Neuronal stem cell (in vitro differentiated cells): Measurements from ENCODE around the gene SH2D6.
A peak's percentile ranks its signal among the peaks of the same experiment; 100 is the strongest.
"Not testable (repeated sequence)": the region's sequence is repeated elsewhere in the genome, so short reads cannot be mapped to it uniquely, and the experiment has no call there.

Source experiments
- DNase-seq: peaks from one replicate; pipeline ENCODE4 v3.0.0-alpha.2; 2013; ENCODE audit warnings: low spot score
- H2AFZ ChIP-seq: one replicate; pipeline ENCODE4 v1.6.1; 2013; ENCODE audit warnings: mild to moderate bottlenecking, low read length, inconsistent platforms
- H2AK5ac ChIP-seq: 2 replicates; pipeline ENCODE4 v1.6.1; 2013; ENCODE audit warnings: low read depth, mild to moderate bottlenecking, inconsistent platforms, low read length, moderate library complexity, mixed read lengths
- H2BK120ac ChIP-seq: 2 replicates; pipeline ENCODE4 v1.6.1; 2013; ENCODE audit warnings: low read depth, mild to moderate bottlenecking, inconsistent platforms, low read length, moderate library complexity, mixed read lengths
- H2BK12ac ChIP-seq: one replicate; pipeline ENCODE4 v1.6.1; 2013; ENCODE audit warnings: low read length, inconsistent platforms
- H2BK15ac ChIP-seq: 2 replicates; pipeline ENCODE4 v1.6.1; 2013; ENCODE audit warnings: mild to moderate bottlenecking, low read length, inconsistent platforms, mixed read lengths
- H2BK5ac ChIP-seq: one replicate; pipeline ENCODE4 v1.6.1; 2013; ENCODE audit warnings: inconsistent platforms, mild to moderate bottlenecking, low read length, moderate library complexity
- H3K14ac ChIP-seq: one replicate; pipeline ENCODE4 v1.6.1; 2013; ENCODE audit warnings: low read length, inconsistent platforms
- H3K18ac ChIP-seq: 2 replicates; pipeline ENCODE4 v1.6.1; 2013; ENCODE audit warnings: low read length, inconsistent platforms
- H3K23ac ChIP-seq: 2 replicates; pipeline ENCODE4 v1.6.1; 2013; ENCODE audit warnings: low read depth, mild to moderate bottlenecking, mixed read lengths, low read length, inconsistent platforms; ENCODE audit not compliant: poor library complexity
- H3K27ac ChIP-seq: replicated peaks from 3 replicates; pipeline ENCODE4 v1.5.1; 2013; ENCODE audit warnings: low read length, inconsistent platforms
- H3K27me3 ChIP-seq, 3 experiments: 2 replicates each; pipeline ENCODE4 v1.6.1; 2013; ENCODE audit warnings: low read length in 3 of 3, mild to moderate bottlenecking in 2 of 3, inconsistent platforms in 1 of 3, low read depth in 1 of 3, mixed read lengths in 1 of 3, moderate library complexity in 1 of 3; ENCODE audit not compliant: control insufficient read depth in 3 of 3, insufficient read depth in 3 of 3
- H3K36me3 ChIP-seq, 2 donors: replicated peaks in 1 of 2; 2 replicates each; pipeline ENCODE4 v1.6.1; 2013; ENCODE audit warnings: low read length in 2 of 2; ENCODE audit not compliant: control insufficient read depth in 2 of 2, insufficient read depth in 2 of 2
- H3K4ac ChIP-seq: 2 replicates; pipeline ENCODE4 v1.6.1; 2013; ENCODE audit warnings: inconsistent platforms, mild to moderate bottlenecking, low read length, moderate library complexity
- H3K4me1 ChIP-seq, 2 donors: 1 replicate in 1 of 2; 2 replicates in 1 of 2; pipeline ENCODE4 v1.6.1; 2013; ENCODE audit warnings: low read length in 2 of 2, low read depth in 1 of 2; ENCODE audit not compliant: control insufficient read depth in 2 of 2, insufficient read depth in 1 of 2
- H3K4me2 ChIP-seq: one replicate; pipeline ENCODE4 v1.6.1; 2013; ENCODE audit warnings: mild to moderate bottlenecking, low read length, inconsistent platforms; ENCODE audit not compliant: insufficient read depth, poor library complexity, severe bottlenecking
- H3K4me3 ChIP-seq, 2 donors: 2 replicates each; pipeline ENCODE4 v1.5.1; 2013; ENCODE audit warnings: low read length in 2 of 2, mild to moderate bottlenecking in 2 of 2, inconsistent platforms in 1 of 2, moderate library complexity in 1 of 2
- H3K79me1 ChIP-seq: one replicate; pipeline ENCODE4 v1.6.1; 2013; ENCODE audit warnings: low read depth, mild to moderate bottlenecking, inconsistent platforms, low read length, moderate library complexity
- H3K9ac ChIP-seq: one replicate; pipeline ENCODE4 v1.6.1; 2013; ENCODE audit warnings: mild to moderate bottlenecking, low read depth, low read length, inconsistent platforms; ENCODE audit not compliant: poor library complexity
- H3K9me3 ChIP-seq, 2 donors: replicated peaks in 1 of 2; 2 replicates each; pipeline versions ENCODE3 to v1.6.1; 2013; ENCODE audit warnings: low read length in 2 of 2, mild to moderate bottlenecking in 2 of 2, inconsistent platforms in 1 of 2, low read depth in 1 of 2, mixed read lengths in 1 of 2, moderate library complexity in 1 of 2; ENCODE audit not compliant: control insufficient read depth in 2 of 2, insufficient read depth in 1 of 2
- H4K8ac ChIP-seq: one replicate; pipeline ENCODE4 v1.6.1; 2013; ENCODE audit warnings: low read depth, mild to moderate bottlenecking, inconsistent platforms, low read length, moderate library complexity
- H4K91ac ChIP-seq: one replicate; pipeline ENCODE4 v1.6.1; 2013; ENCODE audit warnings: low read length, low read depth, mild to moderate bottlenecking, inconsistent platforms; ENCODE audit not compliant: poor library complexity
- WGBS, 2 donors: extraction: QIAGEN DNeasy Blood & Tissue Kit; methylation state at CpG; one replicate each; pipeline ENCODE4 v1.1.7; 2013; ENCODE audit warnings: missing lambda C conversion rate in 2 of 2, mixed read lengths in 1 of 2; ENCODE audit not compliant: insufficient read length in 2 of 2, insufficient replicate concordance in 1 of 2; ENCODE audit errors: extremely low coverage in 2 of 2; 5-methylcytosine and 5-hydroxymethylcytosine counted together

SH2D6 gene

GRCh38 chr2:85410584-85411404 is 7.7 kb upstream of the SH2D6 start:
- Histone ChIP-seq H3K18ac (peak overlapping the region; percentile 21), H3K9me3 (peaks cover 0 to 2% of the 10 kb centered on the region in 2 donors), H4K91ac (no peak overlapping the region), H3K27ac (no peak overlapping the region), H2BK12ac (no peak overlapping the region), H3K4me3 (peak overlapping the region in 1 of 2 donors; percentile 54), H2AFZ (no peak overlapping the region), H3K4me2 (no peak overlapping the region), H3K4ac (no peak overlapping the region), H3K36me3 (no peaks in the 10 kb centered on the region), H3K14ac (peak overlapping the region; percentile 64), H3K23ac (no peak overlapping the region), H2BK5ac (no peak overlapping the region), H3K27me3 (peaks cover 0 to 32% (median 11%) of the 10 kb centered on the region in 3 experiments), H2BK120ac (no peak overlapping the region), H3K4me1 (peaks cover 0 to 2% of the 10 kb centered on the region in 2 donors), H2BK15ac (no peak overlapping the region), H2AK5ac (no peak overlapping the region), H4K8ac (no peak overlapping the region), H3K79me1 (no peaks in the 10 kb centered on the region), H3K9ac (no peak overlapping the region)
- no CpG with 5 or more reads among the region's 13 CpGs for WGBS, 2 donors
- no peak for DNase-seq

GRCh38 chr2:85411405-85411748 is 7.1 kb upstream of the SH2D6 start:
- Histone ChIP-seq H3K4me2 (no peak overlapping the region), H2BK5ac (no peak overlapping the region), H3K4me3 (no peak overlapping the region), H4K91ac (no peak overlapping the region), H3K4ac (no peak overlapping the region), H3K36me3 (no peaks in the 10 kb centered on the region), H2AFZ (no peak overlapping the region), H2BK15ac (no peak overlapping the region), H4K8ac (no peak overlapping the region), H2BK120ac (no peak overlapping the region), H3K4me1 (peaks cover 0 to 2% of the 10 kb centered on the region in 2 donors), H3K18ac (peak overlapping the region; percentile 21), H3K9ac (no peak overlapping the region), H3K14ac (peak overlapping the region; percentile 64), H2AK5ac (no peak overlapping the region), H3K23ac (no peak overlapping the region), H2BK12ac (no peak overlapping the region), H3K9me3 (peaks cover 0 to 2% of the 10 kb centered on the region in 2 donors), H3K27ac (no peak overlapping the region), H3K27me3 (peaks cover 0 to 32% (median 11%) of the 10 kb centered on the region in 3 experiments), H3K79me1 (no peaks in the 10 kb centered on the region)
- no CpG with 5 or more reads among the region's 5 CpGs for WGBS, 2 donors
- no peak for DNase-seq

- Histone ChIP-seq H4K91ac (no peak overlapping the region), H2BK5ac (no peak overlapping the region), H3K4me2 (peak overlapping the region; percentile 90), H3K27ac (no peak overlapping the region), H2AK5ac (no peak overlapping the region), H2BK120ac (no peak overlapping the region), H2BK15ac (peak overlapping the region; percentile 91), H3K36me3 (no peaks in the 10 kb centered on the region), H3K79me1 (no peaks in the 10 kb centered on the region), H3K14ac (no peak overlapping the region), H3K4me3 (peak overlapping the region in 1 of 2 donors; percentile 76), H3K18ac (peak overlapping the region; percentile 81), H3K9me3 (no peaks in the 10 kb centered on the region), H3K27me3 (peaks cover 0 to 32% (median 11%) of the 10 kb centered on the region in 3 experiments), H3K23ac (no peak overlapping the region), H3K9ac (no peak overlapping the region), H2AFZ (peak overlapping the region; percentile 64), H3K4me1 (peaks cover 3 to 4% of the 10 kb centered on the region in 2 donors), H2BK12ac (no peak overlapping the region), H3K4ac (no peak overlapping the region), H4K8ac (no peak overlapping the region)
- no CpG with 5 or more reads among the region's 44 CpGs for WGBS, 2 donors
- no peak for DNase-seq
These were observed 4.7 kb upstream of the SH2D6 start for GRCh38 chr2:85413592-85414420.

- not testable (repeated sequence) for H3K23ac ChIP-seq, H2AFZ ChIP-seq, H3K9ac ChIP-seq, H3K4me2 ChIP-seq, H3K4ac ChIP-seq, H3K4me3 ChIP-seq, H4K91ac ChIP-seq, H2BK12ac ChIP-seq, H3K14ac ChIP-seq, H3K9me3 ChIP-seq, H2BK120ac ChIP-seq, H3K4me1 ChIP-seq, DNase-seq, H2BK15ac ChIP-seq, H2AK5ac ChIP-seq, H3K79me1 ChIP-seq, H3K27ac ChIP-seq, H2BK5ac ChIP-seq, H3K18ac ChIP-seq, H3K36me3 ChIP-seq, H4K8ac ChIP-seq
- peaks cover 0 to 32% (median 11%) of the 10 kb centered on the region in 3 experiments for H3K27me3 ChIP-seq
- no CpG with 5 or more reads among the region's 5 CpGs for whole genome bisulfite sequencing, 2 donors
These were observed 4.1 kb upstream of the SH2D6 start for GRCh38 chr2:85414421-85414759.
